Immature natural killer cell (primary cell): Measurements from ENCODE around the gene COX6A1. TPM values are rescaled to one million over a fixed set of nuclear protein-coding genes. Genes with fewer than 3 reads are reported as not detected.

Source experiments
- DNase-seq, 3 donors: peaks; one replicate each; pipeline ENCODE4 v3.0.0; 2022; ENCODE audit warnings: mixed read lengths in 1 of 3
- H3K27ac Mint-ChIP-seq, 6 donors: one replicate each; pipeline ENCODE4 v1.8.0; 2020; ENCODE audit warnings: mixed read lengths in 6 of 6, mild to moderate bottlenecking in 5 of 6, inconsistent platforms in 4 of 6, moderate library complexity in 3 of 6
- H3K27me3 Mint-ChIP-seq, 3 donors: one replicate each; pipeline ENCODE4 v1.8.0; 2020 to 2021; ENCODE audit warnings: low read depth in 3 of 3, mild to moderate bottlenecking in 3 of 3, mixed read lengths in 3 of 3, moderate library complexity in 3 of 3, inconsistent platforms in 1 of 3
- H3K36me3 Mint-ChIP-seq, 3 donors: one replicate each; pipeline ENCODE4 v1.8.0; 2020; ENCODE audit warnings: mixed read lengths in 3 of 3, inconsistent platforms in 2 of 3, mild to moderate bottlenecking in 2 of 3
- H3K4me1 Mint-ChIP-seq, 2 donors: one replicate each; pipeline ENCODE4 v1.8.0; 2020; ENCODE audit warnings: inconsistent platforms in 2 of 2, mild to moderate bottlenecking in 2 of 2, mixed read lengths in 2 of 2, moderate library complexity in 1 of 2
- H3K4me3 Mint-ChIP-seq, 5 donors: one replicate each; pipeline ENCODE4 v1.8.0; 2020; ENCODE audit warnings: mild to moderate bottlenecking in 5 of 5, mixed read lengths in 5 of 5, inconsistent platforms in 3 of 5, moderate library complexity in 3 of 5
- H3K9me3 Mint-ChIP-seq, 6 donors: one replicate each; pipeline ENCODE4 v1.8.0; 2020; ENCODE audit warnings: mild to moderate bottlenecking in 6 of 6, mixed read lengths in 6 of 6, inconsistent platforms in 4 of 6, moderate library complexity in 3 of 6
- polyA plus RNA-seq, 3 donors: library from polyadenylated mRNA; unstranded; fragments of 300-500 nt; fragmentation: Illumina TruSeq; gene quantifications; one replicate each; pipeline ENCODE4 v1.2.3, GENCODE V29; 2021

The COX6A1 gene
- polyA plus RNA-seq, 3 donors from 2014 or later: 859 to 1,309 (median 1,192) TPM

DNA sequence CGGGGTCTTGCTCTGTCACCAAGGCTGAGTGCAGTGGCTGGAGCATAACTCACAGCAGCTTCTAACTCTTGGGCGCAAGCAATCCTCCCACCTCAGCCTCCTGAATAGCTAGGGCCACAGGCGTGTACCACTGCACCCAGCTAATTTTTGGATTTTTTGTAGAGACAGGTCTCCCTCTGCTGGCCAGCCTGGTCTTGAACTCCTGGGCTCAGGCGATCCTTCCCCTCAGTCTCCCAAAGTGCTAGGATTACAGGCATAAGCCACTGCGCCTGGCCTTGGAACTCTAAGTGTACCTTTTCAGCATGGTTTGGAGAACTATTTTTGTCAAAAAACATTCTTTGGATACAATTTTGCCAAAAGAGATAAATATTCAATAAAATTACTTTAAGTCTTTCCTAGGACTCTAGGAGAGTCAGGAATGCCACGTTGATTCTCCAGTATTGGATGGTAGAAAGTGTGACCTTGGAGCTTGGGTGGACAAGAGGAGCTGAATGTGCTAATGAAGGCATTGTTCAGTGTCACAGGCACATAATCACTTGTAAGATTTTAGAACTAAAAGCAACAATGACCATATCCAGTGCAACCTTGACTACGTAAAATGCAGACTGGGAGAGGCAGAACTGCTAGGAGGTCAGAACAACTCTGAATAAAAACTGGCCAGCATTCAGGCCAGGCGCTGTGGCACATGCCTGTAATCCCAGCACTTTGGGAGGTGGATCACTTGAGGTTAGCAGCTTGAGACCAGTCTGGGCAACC is 28.8 kb downstream of the COX6A1 start:
- peaks cover 53 to 60% of the 10 kb centered on the region in 2 donors for H3K4me1 Mint-ChIP-seq
- no peaks in the 10 kb centered on the region for H3K9me3 Mint-ChIP-seq
- H3K27me3 Mint-ChIP-seq: peaks cover 5 to 13% (median 12%) of the 10 kb centered on the region in 3 donors
- H3K27ac Mint-ChIP-seq: peak overlapping the region; percentile 53 to 88 (median 66)
- peaks cover 10 to 42% (median 10%) of the 10 kb centered on the region in 3 donors for H3K36me3 Mint-ChIP-seq
- peak; percentile 35 to 41 (median 41) for DNase-seq
- H3K4me3 Mint-ChIP-seq: peak overlapping the region in 4 of 5 donors; percentile 32 to 98 (median 44)

DNA sequence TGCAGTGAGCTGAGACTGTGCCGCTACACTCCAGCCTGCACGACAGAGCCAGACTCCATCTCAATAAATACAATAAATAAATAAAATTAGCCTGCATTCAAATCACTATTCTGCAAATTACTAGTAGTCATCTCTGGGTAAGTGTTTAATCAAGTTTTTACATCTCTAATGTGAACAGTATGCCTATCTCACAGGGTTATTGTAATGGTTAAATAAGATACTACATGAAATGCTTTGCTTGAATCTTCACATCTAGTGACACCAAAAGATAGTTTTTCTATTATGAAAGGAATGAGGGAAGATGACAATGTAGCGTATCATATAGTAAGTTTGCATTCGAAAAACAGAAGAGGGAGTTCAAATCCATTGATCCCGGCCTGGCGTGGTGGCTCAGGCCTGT is 29.5 kb downstream of the COX6A1 start:
- DNase-seq: no peak
- Mint-ChIP-seq H3K36me3 (peaks cover 7 to 36% (median 10%) of the 10 kb centered on the region in 3 donors), H3K9me3 (no peaks in the 10 kb centered on the region), H3K27ac (peak overlapping the region; percentile 59 to 92 (median 77)), H3K4me3 (peak overlapping the region; percentile 90 to 100 (median 97)), H3K4me1 (peaks cover 60 to 67% of the 10 kb centered on the region in 2 donors), H3K27me3 (peaks cover 5 to 13% (median 12%) of the 10 kb centered on the region in 3 donors)

GRCh38 chr12:120468325-120468820 is 30.5 kb downstream of the COX6A1 start:
- Mint-ChIP-seq H3K27me3 (peaks cover 5 to 13% (median 12%) of the 10 kb centered on the region in 3 donors), H3K4me3 (peak overlapping the region; percentile 90 to 100 (median 97)), H3K9me3 (no peaks in the 10 kb centered on the region), H3K27ac (peak overlapping the region; percentile 71 to 93 (median 92)), H3K4me1 (peaks cover 68 to 76% of the 10 kb centered on the region in 2 donors), H3K36me3 (peaks cover 7 to 34% (median 10%) of the 10 kb centered on the region in 3 donors)
- peak in 1 of 3 donors; percentile 17 for DNase-seq

DNA sequence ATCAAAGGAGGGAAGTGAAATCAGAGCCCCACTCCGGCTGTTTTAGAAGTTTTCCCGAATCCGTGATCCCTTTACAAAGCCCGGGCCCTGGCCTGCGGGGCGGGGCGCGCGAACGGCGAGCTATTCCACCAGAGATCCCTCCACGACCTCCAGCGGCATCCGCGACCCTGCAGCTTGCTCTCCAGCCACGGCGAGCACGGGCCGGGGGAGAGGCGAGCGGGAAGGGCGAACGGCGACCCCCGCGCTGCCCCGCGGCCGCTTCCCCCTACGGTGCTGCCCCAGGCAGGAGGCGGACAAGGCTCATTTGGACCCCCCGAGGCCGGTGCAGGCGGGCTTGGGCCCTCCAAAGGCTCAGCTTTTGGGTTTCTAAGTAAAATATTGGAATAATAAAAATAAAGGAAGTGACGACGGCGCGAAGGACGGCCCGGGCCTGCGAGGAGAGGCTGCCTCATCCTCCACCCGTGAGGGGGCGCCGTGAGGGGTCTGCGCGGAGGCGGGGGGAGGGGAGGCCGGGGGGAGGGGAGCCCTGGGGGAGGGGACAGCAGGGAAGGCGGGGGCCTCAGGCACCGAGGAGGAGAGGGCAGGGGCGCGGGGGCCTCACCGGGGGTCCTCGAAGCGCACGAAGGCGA is 31.0 kb downstream of the COX6A1 start:
- Mint-ChIP-seq H3K36me3 (peaks cover 7 to 28% (median 10%) of the 10 kb centered on the region in 3 donors), H3K27me3 (peaks cover 5 to 13% (median 10%) of the 10 kb centered on the region in 3 donors), H3K4me3 (peak overlapping the region; percentile 90 to 100 (median 97)), H3K4me1 (peaks cover 72 to 81% of the 10 kb centered on the region in 2 donors), H3K27ac (peak overlapping the region; percentile 88 to 98 (median 92)), H3K9me3 (no peaks in the 10 kb centered on the region)
- DNase-seq: no peak

- DNase-seq: peak; percentile 97 to 98 (median 98)
- Mint-ChIP-seq H3K4me3 (peak within 1 kb of the TSS; percentile 90 to 100 (median 97)), H3K4me1 (peaks cover 77 to 84% of the 10 kb centered on the region in 2 donors), H3K9me3 (no peaks in the 10 kb centered on the region), H3K27me3 (peaks cover 5 to 13% (median 10%) of the 10 kb centered on the region in 3 donors), H3K27ac (peak within 1 kb of the TSS; percentile 88 to 99 (median 96)), H3K36me3 (peaks cover 8 to 22% (median 8%) of the 10 kb centered on the region in 3 donors)
These were observed 31.7 kb downstream of the COX6A1 start, which contains the start of gene SRSF9 for GRCh38 chr12:120469450-120470149. Gene SRSF9 (minus strand): TSS chr12:120469748. CDS start chr12:120469609, 139 bp downstream.

- Mint-ChIP-seq H3K9me3 (no peaks in the 10 kb centered on the region), H3K4me1 (peaks cover 80 to 84% of the 10 kb centered on the region in 2 donors), H3K27ac (peak overlapping the region; percentile 88 to 99 (median 96)), H3K4me3 (peak overlapping the region; percentile 90 to 100 (median 97)), H3K27me3 (peaks cover 5 to 13% (median 10%) of the 10 kb centered on the region in 3 donors), H3K36me3 (peaks cover 7 to 15% (median 8%) of the 10 kb centered on the region in 3 donors)
- no peak for DNase-seq
These were observed 32.4 kb downstream of the COX6A1 start for GRCh38 chr12:120470150-120470784.

DNA sequence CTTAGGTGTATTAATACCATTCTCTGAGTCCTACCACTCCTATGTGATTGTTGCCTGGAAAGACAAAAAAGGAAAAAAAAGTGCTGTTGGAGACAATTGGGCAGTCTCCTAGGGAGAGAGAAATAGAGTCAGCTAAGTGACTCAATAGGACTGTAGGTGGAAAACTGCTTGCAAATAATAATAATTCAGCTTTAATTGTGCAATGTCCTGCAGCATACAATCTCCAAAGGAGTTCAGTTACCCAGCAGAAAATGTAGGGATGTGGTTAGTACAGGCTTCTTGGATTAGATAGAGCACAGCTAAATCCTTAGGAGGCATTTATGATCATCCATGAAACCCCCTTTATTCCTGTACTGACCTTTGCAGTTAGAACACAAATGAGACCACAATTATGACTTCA is 34.6 kb downstream of the COX6A1 start:
- peak overlapping the region; percentile 4 to 100 (median 90) for H3K4me3 Mint-ChIP-seq

DNA sequence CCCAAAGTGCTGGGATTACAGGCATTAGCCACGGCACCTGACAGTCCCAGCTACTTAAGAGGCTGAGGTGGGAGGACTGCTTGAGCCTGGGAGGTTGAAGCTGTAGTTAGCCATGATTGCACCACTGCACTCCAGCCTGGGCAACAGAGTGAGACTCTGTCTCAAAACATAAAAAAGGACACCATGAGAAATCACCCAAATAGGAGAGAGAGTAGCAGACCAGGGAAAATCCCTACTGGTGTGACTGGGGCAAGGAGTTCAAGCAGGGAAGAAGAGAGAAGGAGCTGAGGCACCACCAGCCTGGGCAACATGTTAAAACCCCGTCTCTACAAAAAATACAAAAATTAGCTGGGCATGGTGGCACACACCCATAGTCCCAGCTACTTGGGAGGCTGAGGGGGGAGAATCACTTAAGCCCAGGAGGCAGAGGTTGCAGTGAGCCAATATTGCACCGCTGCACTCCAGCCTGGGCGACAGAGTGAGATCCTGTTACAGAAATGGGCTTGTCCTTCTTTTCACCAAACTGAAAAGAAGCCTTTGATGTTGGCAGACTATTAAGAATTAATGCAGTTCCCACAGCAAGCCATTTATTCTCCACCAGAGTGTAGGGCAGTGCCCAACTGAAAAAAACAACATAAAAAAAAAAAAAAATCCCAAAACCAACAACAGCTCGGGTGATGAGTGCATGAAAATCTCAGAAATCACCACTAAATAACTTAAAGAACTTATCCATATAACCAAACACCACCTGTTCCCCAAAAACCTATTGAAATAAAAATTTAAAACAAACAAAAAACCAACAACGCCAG is 36.1 kb downstream of the COX6A1 start:
- peaks cover 64 to 67% of the 10 kb centered on the region in 2 donors for H3K4me1 Mint-ChIP-seq
- H3K27me3 Mint-ChIP-seq: peaks cover 3 to 8% (median 6%) of the 10 kb centered on the region in 3 donors
- peaks cover 3 to 7% (median 7%) of the 10 kb centered on the region in 3 donors for H3K36me3 Mint-ChIP-seq
- H3K9me3 Mint-ChIP-seq: no peaks in the 10 kb centered on the region
- DNase-seq: no peak
- H3K27ac Mint-ChIP-seq: peak overlapping the region; percentile 41 to 86 (median 76)
- H3K4me3 Mint-ChIP-seq: peak overlapping the region in 4 of 5 donors; percentile 19 to 53 (median 42)

More for the DNA sequence above, 34.6 kb downstream of the COX6A1 start:
- Mint-ChIP-seq H3K27me3 (peaks cover 5 to 14% (median 10%) of the 10 kb centered on the region in 3 donors), H3K4me1 (peaks cover 76 to 78% of the 10 kb centered on the region in 2 donors), H3K9me3 (no peaks in the 10 kb centered on the region), H3K27ac (peak overlapping the region in 5 of 6 donors; percentile 46 to 91 (median 65)), H3K36me3 (peaks cover 4 to 8% (median 7%) of the 10 kb centered on the region in 3 donors)
- no peak for DNase-seq

DNA sequence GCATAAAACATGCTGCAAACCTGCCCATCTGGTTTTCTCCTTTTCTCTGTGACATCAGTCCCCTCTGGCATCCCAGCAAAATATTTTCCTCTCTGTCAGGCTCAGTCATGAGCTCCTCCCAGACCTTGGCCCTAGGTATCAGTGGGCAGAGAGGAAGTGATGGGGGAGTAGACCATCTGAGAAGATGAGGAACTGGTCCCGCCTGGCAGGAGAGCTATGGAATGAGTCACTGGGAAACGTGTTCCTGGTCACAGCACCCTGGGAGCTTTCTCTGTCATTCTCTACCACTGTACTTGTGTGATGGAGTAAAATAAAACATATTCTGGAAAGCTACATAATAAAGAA is 36.7 kb downstream of the COX6A1 start:
- Mint-ChIP-seq H3K4me3 (peak overlapping the region in 2 of 5 donors; percentile 14 to 15), H3K27ac (peak overlapping the region; percentile 41 to 86 (median 70))

DNA sequence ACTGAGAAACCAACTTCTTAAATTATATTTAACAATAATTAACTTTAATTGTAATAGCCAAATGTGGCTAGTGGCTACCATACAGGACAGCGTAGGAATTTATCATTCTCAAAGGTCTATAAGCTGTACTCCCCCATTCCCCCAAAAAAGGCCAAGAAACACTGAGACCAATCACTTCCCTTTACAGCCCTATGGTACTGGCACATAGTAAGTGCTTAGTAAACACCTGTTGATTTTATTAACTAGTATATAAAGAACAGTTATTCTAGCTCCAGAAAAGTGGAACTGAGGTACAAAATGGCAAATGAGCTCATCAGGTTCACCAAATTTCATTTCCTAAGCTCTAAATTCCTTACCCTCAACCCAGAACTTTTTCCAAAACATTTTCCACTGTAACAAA is 37.7 kb downstream of the COX6A1 start:
- no peaks in the 10 kb centered on the region for H3K9me3 Mint-ChIP-seq
- peaks cover 71% of the 10 kb centered on the region in 2 donors for H3K4me1 Mint-ChIP-seq
- H3K27me3 Mint-ChIP-seq: peaks cover 0 to 3% (median 2%) of the 10 kb centered on the region in 3 donors
- H3K36me3 Mint-ChIP-seq: peaks cover 0 to 4% (median 4%) of the 10 kb centered on the region in 3 donors
- H3K27ac Mint-ChIP-seq: peak overlapping the region; percentile 67 to 85 (median 78)
- no peak for DNase-seq
- H3K4me3 Mint-ChIP-seq: peak overlapping the region in 1 of 5 donors; percentile 51

More for the DNA sequence above, 36.7 kb downstream of the COX6A1 start:
- Mint-ChIP-seq H3K27me3 (peaks cover 1 to 4% (median 2%) of the 10 kb centered on the region in 3 donors), H3K4me1 (peaks cover 68 to 70% of the 10 kb centered on the region in 2 donors), H3K36me3 (peaks cover 3 to 7% (median 7%) of the 10 kb centered on the region in 3 donors), H3K9me3 (no peaks in the 10 kb centered on the region)
- no peak for DNase-seq

- DNase-seq: no peak
- H3K9me3 Mint-ChIP-seq: no peaks in the 10 kb centered on the region
- H3K36me3 Mint-ChIP-seq: peaks cover 8 to 14% (median 11%) of the 10 kb centered on the region in 3 donors
- H3K27me3 Mint-ChIP-seq: peaks cover 3 to 12% (median 8%) of the 10 kb centered on the region in 3 donors
- peak overlapping the region; percentile 94 to 100 (median 98) for H3K27ac Mint-ChIP-seq
- peaks cover 72 to 73% of the 10 kb centered on the region in 2 donors for H3K4me1 Mint-ChIP-seq
- H3K4me3 Mint-ChIP-seq: peak overlapping the region; percentile 87 to 95 (median 89)
These were observed 41.5 kb downstream of the COX6A1 start for GRCh38 chr12:120479458-120479857.

GRCh38 chr12:120480211-120480610 is 42.3 kb downstream of the COX6A1 start:
- Mint-ChIP-seq H3K27ac (peak overlapping the region; percentile 94 to 100 (median 98)), H3K4me3 (peak overlapping the region; percentile 87 to 95 (median 89)), H3K27me3 (peaks cover 3 to 12% (median 8%) of the 10 kb centered on the region in 3 donors), H3K36me3 (peaks cover 8 to 14% (median 8%) of the 10 kb centered on the region in 3 donors), H3K4me1 (peaks cover 65 to 66% of the 10 kb centered on the region in 2 donors), H3K9me3 (no peaks in the 10 kb centered on the region)
- no peak for DNase-seq
